SK-N-SH (cell line): ENCODE measurements around the gene FAM181A.

Source experiments
- CTCF ChIP-seq: fragments of 200-600 bp; sonication (generic); IDR thresholded peaks from 2 replicates; pipeline ENCODE4 v1.6.1; 2017; ENCODE audit warnings: antibody characterized with exemption, mild to moderate bottlenecking, moderate library complexity
- EP300 ChIP-seq, 2 experiments: IDR thresholded peaks; 2 replicates each; pipeline versions ENCODE4 v1.4.0 to v1.6.1; 2012; ENCODE audit warnings: borderline replicate concordance in 1 of 2, low read depth in 1 of 2, low read length in 1 of 2
- YY1 ChIP-seq: IDR thresholded peaks from 2 replicates; pipeline ENCODE4 v1.4.0; 2012; ENCODE audit warnings: low read depth, mild to moderate bottlenecking

- TF ChIP-seq EP300 (IDR thresholded peaks at IDR 0.05; ENCODE audit: borderline replicate concordance in 1 of 2, low read depth in 1 of 2, low read length in 1 of 2): no peak
- TF ChIP-seq YY1: no peak
- peak; percentile 77 for TF ChIP-seq CTCF
These were observed 12.4 kb downstream of the FAM181A start for GRCh38 chr14:93939304-93940229.
